Ammon's horn (tissue), 1 donor: ENCODE results near the gene SAP30.
A peak's percentile ranks its signal among the peaks of the same experiment; 100 is the strongest.

ENCODE experiments used
- DNase-seq: peaks from one replicate; pipeline ENCODE4 v3.0.0-alpha.2; 2016; ENCODE audit warnings: low spot score

Gene SAP30

GRCh38 chr4:173370477-173371291 is at the start of gene SAP30:
SAP30 (plus strand) TSS chr4:173370954; CDS start chr4:173371183, 229 bp downstream.
- peak; percentile 98 for DNase-seq

GRCh38 chr4:173325007-173325736 is 45.6 kb upstream of the SAP30 start:
- no peak for DNase-seq

- DNase-seq, result no peak
Observed at GRCh38 chr4:173328236-173328901, 42.4 kb upstream of the SAP30 start.

- DNase-seq, result no peak
Observed at GRCh38 chr4:173330590-173330989, 40.2 kb upstream of the SAP30 start.

GRCh38 chr4:173332021-173332487 is 38.7 kb upstream of the SAP30 start:
- no peak for DNase-seq

- DNase-seq, result no peak
Observed at GRCh38 chr4:173332963-173333657, 37.6 kb upstream of the SAP30 start.

- DNase-seq, result peak; percentile 51
Observed at GRCh38 chr4:173333658-173334084, 37.1 kb upstream of the SAP30 start.

- DNase-seq, result peak; percentile 100
Observed at GRCh38 chr4:173334085-173334890, 36.5 kb upstream of the SAP30 start, which contains the start of gene HMGB2. HMGB2 (minus strand) TSS chr4:173334358; CDS start chr4:173333649, 709 bp downstream.

- DNase-seq, result peak; percentile 62
Observed at GRCh38 chr4:173334891-173335752, 35.6 kb upstream of the SAP30 start.

GRCh38 chr4:173337463-173337862 is 33.3 kb upstream of the SAP30 start:
- DNase-seq, result no peak

- no peak for DNase-seq
Observed at GRCh38 chr4:173343832-173344397, 26.8 kb upstream of the SAP30 start.

- no peak for DNase-seq
Observed at GRCh38 chr4:173345648-173346047, 25.1 kb upstream of the SAP30 start.

GRCh38 chr4:173346074-173346473 is 24.7 kb upstream of the SAP30 start:
- DNase-seq, result no peak

- no peak for DNase-seq
Observed at GRCh38 chr4:173347467-173347866, 23.3 kb upstream of the SAP30 start.

- DNase-seq, result no peak
Observed at GRCh38 chr4:173357939-173358338, 12.8 kb upstream of the SAP30 start.

GRCh38 chr4:173360587-173361221 is 10.1 kb upstream of the SAP30 start:
- DNase-seq, result no peak

- DNase-seq, result no peak
Observed at GRCh38 chr4:173362666-173363065, 8.1 kb upstream of the SAP30 start.

GRCh38 chr4:173365359-173365996 is 5.3 kb upstream of the SAP30 start:
- DNase-seq, result no peak

- no peak for DNase-seq
Observed at GRCh38 chr4:173367285-173367684, 3.5 kb upstream of the SAP30 start.
